ENCODE measurements around the gene SHMT2.
A peak's percentile ranks its signal among the peaks of the same experiment; 100 is the strongest.

SHMT2 gene

DNA sequence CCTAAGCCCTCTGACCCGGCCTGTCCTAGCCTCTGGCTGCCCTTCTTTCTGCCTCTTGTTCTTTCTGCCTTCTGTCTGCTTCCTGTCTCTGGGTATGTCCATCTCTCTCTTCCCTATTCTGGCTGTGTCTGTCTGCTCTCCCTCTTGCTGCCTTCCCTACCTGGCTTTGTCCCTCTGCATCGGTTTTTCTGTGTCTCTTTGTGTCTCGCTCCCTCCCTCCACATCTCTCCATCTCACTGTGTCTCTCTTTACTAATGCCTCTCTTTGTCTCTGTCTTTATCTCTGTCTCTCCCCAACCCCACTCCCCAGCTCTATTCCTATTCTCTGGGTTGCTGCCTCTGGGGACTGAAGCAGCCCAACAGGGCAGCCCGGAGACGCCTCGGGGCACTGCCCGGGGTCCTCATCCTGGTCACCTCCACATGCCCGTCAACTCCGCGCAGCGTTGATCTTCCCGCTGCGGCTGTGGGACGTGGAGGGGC lies 10.1 kb downstream of the SHMT2 start:
- Histone ChIP-seq H3K36me3 (ENCODE audit: control insufficient read depth, insufficient read depth, low read length) (no peaks in the 10 kb centered on the region), H3K27me3 (ENCODE audit: control insufficient read depth, insufficient read depth, low read length, poor library complexity, severe bottlenecking) (peaks cover 98% of the 10 kb centered on the region), H3K4me1 (ENCODE audit: control insufficient read depth, insufficient read depth, low read length) (peaks cover 67% of the 10 kb centered on the region), H3K9me3 (ENCODE audit: control insufficient read depth, low read length) (no peaks in the 10 kb centered on the region), H3K27ac (ENCODE audit: insufficient read depth, low read depth, low read length, poor library complexity, severe bottlenecking) (no peak overlapping the region), H3K4me3 (ENCODE audit: insufficient read depth, low read depth, low read length) (peak overlapping the region; percentile 39)
- WGBS, 2 experiments: 3% methylated on average over 14 of the region's 14 CpGs

DNA sequence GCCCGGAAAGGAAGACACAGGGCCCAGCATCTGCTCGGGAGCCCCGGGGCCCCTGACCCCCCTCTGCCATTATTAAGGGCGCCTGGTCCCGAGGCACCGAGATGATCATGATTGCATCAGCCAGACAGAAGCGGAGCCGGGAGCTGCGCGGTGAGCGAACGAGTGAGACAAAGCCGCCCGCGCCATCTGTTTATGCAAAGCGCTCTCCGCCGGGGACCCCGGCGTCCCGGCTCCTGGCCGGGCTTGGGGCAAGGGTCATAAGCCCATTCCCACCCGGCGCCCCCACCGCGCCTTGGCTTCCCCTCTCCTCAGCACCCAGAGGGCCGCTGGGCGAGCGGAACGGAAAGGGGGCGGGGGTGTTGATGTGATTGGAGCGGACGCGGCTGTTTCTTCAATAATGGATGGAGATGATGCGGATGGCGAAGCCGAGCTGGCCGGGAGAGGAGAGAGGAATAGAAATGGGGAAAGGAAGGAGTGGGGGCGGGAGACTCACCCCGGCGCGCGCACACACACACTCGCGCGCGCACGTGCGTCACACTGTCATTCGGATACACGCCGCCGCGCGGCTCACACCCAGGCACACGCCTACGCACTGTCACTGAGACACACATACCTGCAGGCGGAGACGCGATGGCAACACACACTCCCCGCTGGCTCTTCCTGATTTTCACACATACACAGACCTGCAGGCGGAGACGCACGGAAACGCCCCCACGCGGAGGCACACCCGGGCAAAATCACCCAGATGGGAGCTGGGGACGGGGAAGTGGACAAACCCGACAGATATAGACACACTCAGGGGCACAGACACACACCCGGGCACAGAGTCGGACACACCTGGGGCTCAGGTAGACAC lies 10.8 kb downstream of the SHMT2 start:
- Histone ChIP-seq H3K27ac (ENCODE audit: insufficient read depth, low read depth, low read length, poor library complexity, severe bottlenecking) (no peak overlapping the region), H3K27me3 (ENCODE audit: control insufficient read depth, insufficient read depth, low read length, poor library complexity, severe bottlenecking) (peaks cover 95% of the 10 kb centered on the region), H3K4me3 (ENCODE audit: insufficient read depth, low read depth, low read length) (peak overlapping the region; percentile 39), H3K36me3 (ENCODE audit: control insufficient read depth, insufficient read depth, low read length) (no peaks in the 10 kb centered on the region), H3K4me1 (ENCODE audit: control insufficient read depth, insufficient read depth, low read length) (peaks cover 62% of the 10 kb centered on the region), H3K9me3 (ENCODE audit: control insufficient read depth, low read length) (no peaks in the 10 kb centered on the region)
- WGBS, 2 experiments: 3% methylated on average over 71 to 72 of the region's 72 CpGs

DNA sequence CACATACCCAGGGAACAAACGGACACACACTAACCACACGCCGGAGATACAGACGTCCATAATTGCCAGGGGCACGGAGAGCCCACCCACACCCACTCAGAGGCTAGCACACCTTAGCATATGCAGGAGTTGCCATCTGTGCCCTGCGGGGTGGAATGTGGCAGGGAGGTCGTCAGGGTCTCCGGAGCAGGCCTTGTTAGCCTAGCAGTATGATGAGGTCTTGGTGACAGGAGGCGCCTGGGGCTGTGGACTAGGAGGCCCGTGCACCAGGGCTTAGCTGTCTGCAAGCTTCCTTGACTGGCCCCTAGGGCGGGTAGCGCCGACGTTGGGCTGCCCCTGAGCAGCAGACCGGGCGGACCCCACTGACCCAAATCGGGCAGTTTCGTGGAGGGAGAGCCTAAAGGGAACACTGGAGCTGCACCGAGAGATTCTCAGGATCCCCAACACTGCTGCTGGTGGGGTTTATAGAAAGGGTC lies 11.5 kb downstream of the SHMT2 start:
- H3K4me1 ChIP-seq (ENCODE audit: control insufficient read depth, insufficient read depth, low read length): peaks cover 55% of the 10 kb centered on the region
- H3K4me3 ChIP-seq (ENCODE audit: insufficient read depth, low read depth, low read length): no peak overlapping the region
- no peak overlapping the region for H3K27ac ChIP-seq (ENCODE audit: insufficient read depth, low read depth, low read length, poor library complexity, severe bottlenecking)

DNA sequence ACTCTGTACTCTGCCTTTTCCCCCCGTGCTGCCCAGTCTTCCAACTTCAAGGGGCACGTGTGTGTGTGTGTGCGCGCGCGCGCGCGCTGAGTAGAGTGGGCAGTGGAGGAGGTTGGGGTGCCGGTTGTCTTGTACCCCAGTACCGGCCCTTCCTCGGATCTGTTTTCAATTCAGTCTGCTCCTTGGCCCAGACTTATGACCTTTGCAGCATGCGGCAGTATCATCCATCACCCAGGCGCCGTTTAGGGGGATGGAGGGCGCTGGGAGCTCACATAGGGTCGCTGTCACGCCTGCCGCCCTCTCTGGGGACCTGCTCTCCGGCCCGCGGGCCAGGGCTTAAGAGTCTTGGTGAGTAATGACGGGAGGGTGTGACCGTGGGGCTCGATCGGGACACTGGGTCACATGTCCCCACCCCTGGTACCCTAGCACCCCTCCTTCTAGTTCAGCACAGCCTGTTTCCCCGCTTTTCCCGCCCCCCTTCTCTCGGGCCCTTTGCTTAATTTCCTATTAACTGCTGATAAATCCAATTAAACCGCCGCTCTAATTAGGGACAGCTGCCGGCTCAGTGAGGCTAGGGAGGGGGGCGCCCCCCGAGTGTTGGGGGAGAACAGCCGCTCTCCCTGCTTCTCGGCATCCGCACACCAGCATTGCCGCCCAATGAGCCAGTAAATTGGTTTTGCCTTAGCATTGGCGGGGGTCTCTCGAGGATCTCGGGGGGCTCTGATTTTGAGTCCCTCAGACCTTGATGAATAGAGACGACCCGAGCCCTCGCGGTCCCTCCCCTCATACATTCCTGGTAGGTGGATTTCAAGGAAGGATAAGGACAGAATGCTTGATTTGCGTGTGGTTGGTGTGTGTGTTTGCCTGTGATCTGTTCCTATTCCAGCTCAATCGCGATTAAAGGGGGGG lies 12.1 kb downstream of the SHMT2 start:
- no peak overlapping the region for H3K4me3 ChIP-seq (ENCODE audit: insufficient read depth, low read depth, low read length)
- WGBS, 2 experiments: 11 to 13% methylated on average over 48 of the region's 48 CpGs
- peaks cover 81% of the 10 kb centered on the region for H3K27me3 ChIP-seq (ENCODE audit: control insufficient read depth, insufficient read depth, low read length, poor library complexity, severe bottlenecking)
- H3K27ac ChIP-seq (ENCODE audit: insufficient read depth, low read depth, low read length, poor library complexity, severe bottlenecking): no peak overlapping the region
- H3K4me1 ChIP-seq (ENCODE audit: control insufficient read depth, insufficient read depth, low read length): peaks cover 50% of the 10 kb centered on the region
- H3K36me3 ChIP-seq (ENCODE audit: control insufficient read depth, insufficient read depth, low read length): no peaks in the 10 kb centered on the region
- no peaks in the 10 kb centered on the region for H3K9me3 ChIP-seq (ENCODE audit: control insufficient read depth, low read length)

More for the DNA sequence above, 11.5 kb downstream of the SHMT2 start:
- no peaks in the 10 kb centered on the region for H3K36me3 ChIP-seq (ENCODE audit: control insufficient read depth, insufficient read depth, low read length)
- no peaks in the 10 kb centered on the region for H3K9me3 ChIP-seq (ENCODE audit: control insufficient read depth, low read length)
- H3K27me3 ChIP-seq (ENCODE audit: control insufficient read depth, insufficient read depth, low read length, poor library complexity, severe bottlenecking): peaks cover 88% of the 10 kb centered on the region
- 8 to 9% methylated on average over 19 of the region's 19 CpGs for WGBS, 2 experiments

DNA sequence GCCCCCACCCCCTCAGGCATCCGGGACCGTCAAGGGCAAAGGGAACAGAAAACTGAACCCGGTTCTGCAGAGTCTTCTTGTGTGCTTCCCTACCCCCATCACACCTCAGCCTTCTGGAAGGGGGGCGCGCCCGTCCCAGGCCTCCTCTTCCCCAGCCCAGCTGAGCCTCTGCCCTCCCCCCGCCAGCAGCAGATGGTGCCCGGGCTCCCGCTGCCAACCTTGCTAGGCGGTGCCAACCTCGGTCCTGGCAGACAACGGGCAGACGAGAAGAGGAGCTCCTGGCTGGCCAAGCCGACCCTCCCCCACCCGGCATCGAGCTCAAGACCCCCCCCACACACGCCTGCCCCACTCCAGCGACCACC lies 12.8 kb downstream of the SHMT2 start:
- peaks cover 75% of the 10 kb centered on the region for H3K27me3 ChIP-seq (ENCODE audit: control insufficient read depth, insufficient read depth, low read length, poor library complexity, severe bottlenecking)
- no peaks in the 10 kb centered on the region for H3K9me3 ChIP-seq (ENCODE audit: control insufficient read depth, low read length)
- no peaks in the 10 kb centered on the region for H3K36me3 ChIP-seq (ENCODE audit: control insufficient read depth, insufficient read depth, low read length)
- peak overlapping the region; percentile 36 for H3K4me3 ChIP-seq (ENCODE audit: insufficient read depth, low read depth, low read length)
- 3 to 4% methylated on average over 18 of the region's 18 CpGs for WGBS, 2 experiments
- H3K27ac ChIP-seq (ENCODE audit: insufficient read depth, low read depth, low read length, poor library complexity, severe bottlenecking): no peak overlapping the region
- peaks cover 44% of the 10 kb centered on the region for H3K4me1 ChIP-seq (ENCODE audit: control insufficient read depth, insufficient read depth, low read length)

DNA sequence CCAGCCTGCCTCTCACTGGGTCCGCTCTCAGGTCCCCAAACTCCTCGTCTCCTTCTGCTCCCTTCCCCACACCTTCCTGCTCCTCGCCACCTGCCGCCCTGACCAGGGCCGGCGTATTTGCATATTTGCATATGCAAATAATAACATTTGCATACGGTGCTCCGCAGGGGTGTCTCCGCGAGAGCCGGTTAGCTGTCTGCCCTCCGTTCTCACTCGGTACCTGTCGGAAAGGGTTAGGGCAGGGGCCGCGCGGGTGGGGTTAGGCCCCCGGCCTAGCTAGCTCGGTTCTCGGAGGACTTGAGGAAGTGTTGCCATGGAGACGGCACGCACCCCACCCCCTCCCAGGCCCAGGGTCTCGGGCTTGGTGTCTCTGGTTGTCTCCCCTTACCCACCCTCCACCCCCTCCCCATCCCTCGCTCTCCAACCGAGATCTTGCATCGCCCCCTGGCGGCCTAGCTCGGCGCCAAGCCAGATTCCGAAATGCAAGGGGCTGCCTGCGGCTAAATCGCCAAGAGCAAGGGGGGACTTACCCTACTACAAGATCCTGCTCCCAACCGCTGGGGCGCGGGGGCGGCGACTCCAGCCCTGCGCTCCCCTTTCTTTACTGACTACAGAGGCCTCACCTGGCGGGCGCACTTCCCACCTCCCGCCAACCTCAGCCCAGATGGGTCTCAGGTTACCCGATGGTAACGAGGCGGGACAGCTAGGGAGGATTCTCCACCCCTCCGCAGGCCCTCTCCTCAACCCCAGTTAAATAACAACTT lies 13.4 kb downstream of the SHMT2 start:
- peak overlapping the region; percentile 36 for H3K4me3 ChIP-seq (ENCODE audit: insufficient read depth, low read depth, low read length)
- H3K36me3 ChIP-seq (ENCODE audit: control insufficient read depth, insufficient read depth, low read length): no peaks in the 10 kb centered on the region
- H3K27me3 ChIP-seq (ENCODE audit: control insufficient read depth, insufficient read depth, low read length, poor library complexity, severe bottlenecking): peaks cover 69% of the 10 kb centered on the region
- WGBS, 2 experiments: 0% methylated on average over 45 of the region's 45 CpGs
- peaks cover 38% of the 10 kb centered on the region for H3K4me1 ChIP-seq (ENCODE audit: control insufficient read depth, insufficient read depth, low read length)
- H3K27ac ChIP-seq (ENCODE audit: insufficient read depth, low read depth, low read length, poor library complexity, severe bottlenecking): no peak overlapping the region
- H3K9me3 ChIP-seq (ENCODE audit: control insufficient read depth, low read length): no peaks in the 10 kb centered on the region

DNA sequence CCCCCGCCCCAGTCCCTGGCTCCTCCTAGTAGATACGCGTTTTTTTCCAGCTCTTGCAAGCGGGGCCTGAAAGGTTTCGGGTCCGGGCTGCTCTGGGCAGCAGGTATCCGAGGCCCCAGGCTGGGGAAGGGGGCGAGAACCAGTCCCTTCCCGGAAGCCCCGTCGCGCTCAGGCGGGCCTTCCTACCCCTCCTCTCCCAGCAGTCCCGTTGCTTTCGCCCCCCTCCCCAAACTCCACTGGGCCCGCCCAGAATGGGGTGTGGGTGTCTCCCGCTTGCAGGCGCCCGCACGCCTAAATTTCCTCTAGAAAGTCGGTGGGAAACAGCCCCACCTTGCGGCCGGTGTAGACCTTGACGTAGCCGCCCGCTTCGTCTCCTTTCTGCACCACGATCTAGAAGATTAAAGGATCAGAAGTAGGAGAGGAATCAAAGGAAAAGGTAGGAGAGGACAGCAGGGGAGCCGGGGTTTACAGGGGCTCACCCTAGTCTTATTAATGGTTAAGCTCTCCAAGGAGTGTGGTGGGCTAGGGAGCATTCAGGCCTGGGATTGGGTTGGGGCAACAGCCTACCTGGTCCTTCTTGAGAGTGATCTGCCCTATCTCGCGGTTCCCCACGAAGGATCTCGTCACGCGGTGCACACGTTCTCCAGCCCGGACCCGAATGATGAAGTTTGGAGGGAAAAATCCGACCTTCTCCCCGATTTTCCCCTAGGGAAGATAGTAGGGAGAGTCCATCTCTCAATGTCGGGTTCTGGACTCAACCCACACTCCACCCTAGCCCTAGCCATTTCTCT lies 14.2 kb downstream of the SHMT2 start:
- H3K27ac ChIP-seq (ENCODE audit: insufficient read depth, low read depth, low read length, poor library complexity, severe bottlenecking): no peak overlapping the region
- H3K4me3 ChIP-seq (ENCODE audit: insufficient read depth, low read depth, low read length): peak overlapping the region; percentile 36
- H3K36me3 ChIP-seq (ENCODE audit: control insufficient read depth, insufficient read depth, low read length): no peaks in the 10 kb centered on the region
- peaks cover 61% of the 10 kb centered on the region for H3K27me3 ChIP-seq (ENCODE audit: control insufficient read depth, insufficient read depth, low read length, poor library complexity, severe bottlenecking)
- WGBS, 2 experiments: 22 to 23% methylated on average over 41 of the region's 41 CpGs
- peaks cover 32% of the 10 kb centered on the region for H3K4me1 ChIP-seq (ENCODE audit: control insufficient read depth, insufficient read depth, low read length)
- no peaks in the 10 kb centered on the region for H3K9me3 ChIP-seq (ENCODE audit: control insufficient read depth, low read length)

DNA sequence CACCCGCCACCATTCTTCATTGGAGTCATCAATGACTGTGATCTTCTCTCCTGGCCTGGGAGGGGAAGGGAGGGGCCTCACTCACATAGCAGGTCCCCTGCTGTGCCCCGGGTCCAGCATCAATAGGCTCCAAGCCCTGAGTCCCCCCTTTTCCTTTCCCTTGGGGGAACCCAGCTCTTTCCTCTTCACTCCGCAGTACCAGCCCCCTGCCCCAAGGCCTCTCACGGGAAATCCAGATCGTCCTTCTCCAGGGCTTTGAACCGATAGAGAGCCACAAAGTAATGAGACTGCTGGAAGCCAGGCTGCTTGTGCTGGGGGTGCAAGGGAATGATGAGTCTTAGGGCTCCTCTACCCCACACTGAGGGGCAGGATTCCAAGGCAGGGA lies 14.8 kb downstream of the SHMT2 start:
- Histone ChIP-seq H3K4me1 (ENCODE audit: control insufficient read depth, insufficient read depth, low read length) (peaks cover 31% of the 10 kb centered on the region), H3K27me3 (ENCODE audit: control insufficient read depth, insufficient read depth, low read length, poor library complexity, severe bottlenecking) (peaks cover 55% of the 10 kb centered on the region), H3K36me3 (ENCODE audit: control insufficient read depth, insufficient read depth, low read length) (no peaks in the 10 kb centered on the region), H3K9me3 (ENCODE audit: control insufficient read depth, low read length) (no peaks in the 10 kb centered on the region), H3K27ac (ENCODE audit: insufficient read depth, low read depth, low read length, poor library complexity, severe bottlenecking) (no peak overlapping the region), H3K4me3 (ENCODE audit: insufficient read depth, low read depth, low read length) (no peak overlapping the region)
- WGBS, 2 experiments: 81 to 82% methylated on average over 6 of the region's 6 CpGs

DNA sequence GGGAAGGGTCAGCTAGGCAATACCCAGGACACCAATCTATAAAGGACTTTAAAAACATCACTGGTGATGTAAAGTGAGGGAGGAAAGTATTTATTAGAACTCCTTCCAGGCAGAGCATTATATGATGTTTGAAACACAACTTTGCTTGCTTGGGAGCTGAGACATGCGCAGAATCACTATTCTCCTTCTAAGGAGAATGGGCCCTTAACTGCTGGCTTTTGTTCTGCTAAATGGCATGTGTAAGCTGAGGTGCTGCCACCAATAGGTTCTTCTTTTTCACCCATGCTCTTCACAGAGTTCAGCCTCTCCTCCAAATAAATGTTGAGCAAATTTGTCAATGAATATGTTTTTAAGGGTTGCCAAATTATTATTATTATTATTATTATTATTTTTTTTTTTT lies 17.5 kb downstream of the SHMT2 start:
- H3K27me3 ChIP-seq (ENCODE audit: control insufficient read depth, insufficient read depth, low read length, poor library complexity, severe bottlenecking): peaks cover 27% of the 10 kb centered on the region

More for the DNA sequence above, 17.5 kb downstream of the SHMT2 start:
- Histone ChIP-seq H3K4me1 (ENCODE audit: control insufficient read depth, insufficient read depth, low read length) (peaks cover 6% of the 10 kb centered on the region), H3K4me3 (ENCODE audit: insufficient read depth, low read depth, low read length) (no peak overlapping the region), H3K36me3 (ENCODE audit: control insufficient read depth, insufficient read depth, low read length) (no peaks in the 10 kb centered on the region), H3K9me3 (ENCODE audit: control insufficient read depth, low read length) (no peaks in the 10 kb centered on the region), H3K27ac (ENCODE audit: insufficient read depth, low read depth, low read length, poor library complexity, severe bottlenecking) (no peak overlapping the region)
- 50 to 65% methylated on average over 1 of the region's 1 CpG for WGBS, 2 experiments
